Measurements from ENCODE around the gene FBN1. TPM values are rescaled to one million over a fixed set of nuclear protein-coding genes. Genes with fewer than 3 reads are reported as not detected.

Gene FBN1
- total RNA-seq, 1 experiment from 2014 or later: 0.43 TPM

- no peaks in the 10 kb centered on the region for H3K36me3 ChIP-seq (ENCODE audit: control insufficient read depth, insufficient read depth, low read length)
- no peaks in the 10 kb centered on the region; the same call in 1 of the 2 replicates for H3K27me3 ChIP-seq (replicated peaks; ENCODE audit: control insufficient read depth, insufficient read depth, low read length)
- no peak for DNase-seq
- Mint-ChIP-seq H3K4me1 (ENCODE audit: low read depth, unreplicated experiment) (no peaks in the 10 kb centered on the region), H3K9me3 (ENCODE audit: unreplicated experiment) (no peaks in the 10 kb centered on the region), H3K27me3 (ENCODE audit: insufficient read depth, unreplicated experiment) (peaks cover 22% of the 10 kb centered on the region), H3K4me3 (ENCODE audit: unreplicated experiment) (no peak overlapping the region), H3K36me3 (ENCODE audit: insufficient read depth, unreplicated experiment) (no peaks in the 10 kb centered on the region), H3K27ac (ENCODE audit: unreplicated experiment) (no peak overlapping the region)
- no peak overlapping the region for H3K4me3 ChIP-seq (ENCODE audit: low read depth, low read length)
- no TSS peak for BruUV-seq (replicated peaks)
- intact Hi-C loops (cut with micrococcal nuclease; ENCODE audit: unreplicated experiment): no loop called here
- no peaks in the 10 kb centered on the region for H3K9me3 ChIP-seq
- TF ChIP-seq, protein P1, sequence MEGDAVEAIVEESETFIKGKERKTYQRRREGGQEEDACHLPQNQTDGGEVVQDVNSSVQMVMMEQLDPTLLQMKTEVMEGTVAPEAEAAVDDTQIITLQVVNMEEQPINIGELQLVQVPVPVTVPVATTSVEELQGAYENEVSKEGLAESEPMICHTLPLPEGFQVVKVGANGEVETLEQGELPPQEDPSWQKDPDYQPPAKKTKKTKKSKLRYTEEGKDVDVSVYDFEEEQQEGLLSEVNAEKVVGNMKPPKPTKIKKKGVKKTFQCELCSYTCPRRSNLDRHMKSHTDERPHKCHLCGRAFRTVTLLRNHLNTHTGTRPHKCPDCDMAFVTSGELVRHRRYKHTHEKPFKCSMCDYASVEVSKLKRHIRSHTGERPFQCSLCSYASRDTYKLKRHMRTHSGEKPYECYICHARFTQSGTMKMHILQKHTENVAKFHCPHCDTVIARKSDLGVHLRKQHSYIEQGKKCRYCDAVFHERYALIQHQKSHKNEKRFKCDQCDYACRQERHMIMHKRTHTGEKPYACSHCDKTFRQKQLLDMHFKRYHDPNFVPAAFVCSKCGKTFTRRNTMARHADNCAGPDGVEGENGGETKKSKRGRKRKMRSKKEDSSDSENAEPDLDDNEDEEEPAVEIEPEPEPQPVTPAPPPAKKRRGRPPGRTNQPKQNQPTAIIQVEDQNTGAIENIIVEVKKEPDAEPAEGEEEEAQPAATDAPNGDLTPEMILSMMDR (IDR thresholded peaks at IDR 0.05; ENCODE audit: insufficient read depth in 1 of 2, low read depth in 1 of 2, low read length in 1 of 2, severe bottlenecking in 1 of 2, unreplicated experiment in 1 of 2): no peak
- CTCF ChIA-PET: no interaction called here
- H3K4me1 ChIP-seq: no peaks in the 10 kb centered on the region
- POLR2A ChIA-PET: no interaction called here
Observed at GRCh38 chr15:48546296-48546695, 99.2 kb downstream of the FBN1 start.

GRCh38 chr15:48544778-48545177, 100.7 kb downstream of the FBN1 start:
- Histone ChIP-seq H3K4me1 (no peaks in the 10 kb centered on the region), H3K9me3 (no peaks in the 10 kb centered on the region), H3K27me3 (replicated peaks; ENCODE audit: control insufficient read depth, insufficient read depth, low read length) (no peaks in the 10 kb centered on the region; the same call in 1 of the 2 replicates), H3K4me3 (ENCODE audit: low read depth, low read length) (no peak overlapping the region), H3K36me3 (ENCODE audit: control insufficient read depth, insufficient read depth, low read length) (no peaks in the 10 kb centered on the region)
- Mint-ChIP-seq H3K4me3 (ENCODE audit: unreplicated experiment) (no peak overlapping the region), H3K27ac (ENCODE audit: unreplicated experiment) (no peak overlapping the region), H3K4me1 (ENCODE audit: low read depth, unreplicated experiment) (no peaks in the 10 kb centered on the region), H3K27me3 (ENCODE audit: insufficient read depth, unreplicated experiment) (peaks cover 15% of the 10 kb centered on the region), H3K9me3 (ENCODE audit: unreplicated experiment) (no peaks in the 10 kb centered on the region), H3K36me3 (ENCODE audit: insufficient read depth, unreplicated experiment) (no peaks in the 10 kb centered on the region)
- DNase-seq: no peak
- intact Hi-C loops (cut with micrococcal nuclease; ENCODE audit: unreplicated experiment): no loop called here
- TF ChIP-seq, protein P1 (IDR thresholded peaks at IDR 0.05; ENCODE audit: insufficient read depth in 1 of 2, low read depth in 1 of 2, low read length in 1 of 2, severe bottlenecking in 1 of 2, unreplicated experiment in 1 of 2): no peak
- BruUV-seq (replicated peaks): no TSS peak
- POLR2A ChIA-PET: no interaction called here
- CTCF ChIA-PET: no interaction called here

GRCh38 chr15:48541341-48542278, 103.9 kb downstream of the FBN1 start:
- POLR2A ChIA-PET: no interaction called here
- H3K9me3 ChIP-seq: no peaks in the 10 kb centered on the region
- Mint-ChIP-seq H3K27me3 (ENCODE audit: insufficient read depth, unreplicated experiment) (peaks cover 16% of the 10 kb centered on the region), H3K9me3 (ENCODE audit: unreplicated experiment) (no peaks in the 10 kb centered on the region), H3K4me1 (ENCODE audit: low read depth, unreplicated experiment) (no peaks in the 10 kb centered on the region), H3K4me3 (ENCODE audit: unreplicated experiment) (no peak overlapping the region), H3K27ac (ENCODE audit: unreplicated experiment) (no peak overlapping the region), H3K36me3 (ENCODE audit: insufficient read depth, unreplicated experiment) (no peaks in the 10 kb centered on the region)
- no peaks in the 10 kb centered on the region for H3K4me1 ChIP-seq
- TF ChIP-seq, protein P1 (IDR thresholded peaks at IDR 0.05; ENCODE audit: insufficient read depth in 1 of 2, low read depth in 1 of 2, low read length in 1 of 2, severe bottlenecking in 1 of 2, unreplicated experiment in 1 of 2): no peak
- no peak overlapping the region for H3K4me3 ChIP-seq (ENCODE audit: low read depth, low read length)
- CTCF ChIA-PET: no interaction called here
- H3K36me3 ChIP-seq (ENCODE audit: control insufficient read depth, insufficient read depth, low read length): no peaks in the 10 kb centered on the region
- BruUV-seq (replicated peaks): no TSS peak
- no peaks in the 10 kb centered on the region; the same call in 1 of the 2 replicates for H3K27me3 ChIP-seq (replicated peaks; ENCODE audit: control insufficient read depth, insufficient read depth, low read length)
- intact Hi-C loops (cut with micrococcal nuclease; ENCODE audit: unreplicated experiment): no loop called here
- DNase-seq: no peak
